Stimulated activated CD8-positive, alpha-beta memory T cell treated with anti-CD3 and anti-CD28 coated beads, Interleukin-15, amount 100 ng/mL, for 4 hours (primary cell): ENCODE results near the gene CDK5RAP2.

Experiments used
- DNase-seq, 2 donors: peaks; one replicate each; pipeline ENCODE4 v3.0.0-alpha.2; 2020; ENCODE audit warnings: low read depth in 2 of 2

CDK5RAP2 gene

DNA sequence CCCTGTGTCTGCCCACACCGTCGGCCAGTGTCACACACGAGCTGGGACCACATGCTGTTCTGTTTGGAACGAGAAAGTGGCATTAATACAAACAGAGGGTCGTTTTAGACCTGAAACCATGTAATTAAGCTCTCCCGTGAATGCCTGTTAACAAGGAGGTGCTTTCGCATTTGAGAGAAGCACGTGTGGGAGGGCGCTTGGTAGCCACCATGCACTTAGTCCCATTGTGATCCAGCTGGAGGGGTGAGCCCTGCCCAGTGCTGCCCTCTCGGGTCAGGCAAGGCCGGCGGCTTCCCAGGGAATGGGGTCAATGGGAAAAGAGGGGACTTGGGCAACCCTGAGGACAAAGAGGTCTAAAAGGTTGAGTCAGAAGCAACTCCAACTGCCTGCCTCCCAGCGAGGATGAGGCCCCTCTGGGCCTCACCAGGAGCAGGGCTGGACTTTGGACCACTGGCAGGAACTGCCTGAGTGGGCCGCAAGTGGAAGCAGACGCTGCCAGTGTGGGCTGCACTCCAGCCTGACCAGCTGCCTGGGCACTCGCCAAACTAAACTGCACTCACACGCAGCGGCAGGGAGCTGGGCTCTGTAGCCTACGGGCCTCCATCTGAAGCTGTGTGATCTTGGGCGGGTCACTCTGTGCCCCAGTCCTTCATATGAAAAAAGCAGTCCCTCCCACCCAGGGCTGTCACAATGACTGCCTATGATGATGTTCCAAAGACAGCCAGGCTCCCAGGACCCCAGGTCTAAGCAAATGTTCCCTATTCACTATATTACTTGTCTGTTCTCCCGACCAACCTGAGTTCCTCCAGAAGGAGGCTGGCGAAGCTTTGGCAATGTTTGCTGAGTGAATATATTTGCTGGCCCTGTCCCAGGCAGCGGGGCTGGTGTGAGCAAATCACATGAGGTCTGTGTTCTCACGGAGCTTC is 195.7 kb downstream of the CDK5RAP2 start:
- no peak for DNase-seq

GRCh38 chr9:120383611-120383998 is 196.4 kb downstream of the CDK5RAP2 start:
- DNase-seq: no peak

- DNase-seq: no peak
These were observed 197.5 kb downstream of the CDK5RAP2 start for GRCh38 chr9:120382453-120382852.

DNA sequence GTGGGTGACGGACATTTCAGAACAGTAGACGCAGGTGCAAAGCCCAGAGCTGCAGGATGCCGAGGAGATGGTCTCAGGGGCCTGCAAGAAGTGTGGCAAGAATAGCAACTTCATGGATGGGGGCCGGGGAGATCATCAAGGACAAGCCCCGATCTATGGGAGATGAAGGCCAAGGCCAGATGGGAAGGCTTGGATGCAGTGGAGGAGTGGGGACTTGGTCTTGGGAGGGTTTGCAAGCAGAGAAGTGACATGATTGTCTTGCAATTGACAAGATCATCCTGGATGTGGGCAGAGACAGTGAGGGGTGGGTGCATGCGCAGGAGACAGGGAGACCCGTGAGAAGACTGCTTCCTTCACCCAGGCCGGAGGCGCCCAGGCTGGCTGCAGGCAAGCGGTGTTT is 198.1 kb downstream of the CDK5RAP2 start:
- DNase-seq: no peak

- no peak for DNase-seq
These were observed 200.4 kb downstream of the CDK5RAP2 start for GRCh38 chr9:120379611-120380010.

GRCh38 chr9:120378680-120379079 is 201.3 kb downstream of the CDK5RAP2 start:
- no peak for DNase-seq

GRCh38 chr9:120377268-120378159 is 202.5 kb downstream of the CDK5RAP2 start:
- DNase-seq: no peak

GRCh38 chr9:120376101-120376500 is 203.9 kb downstream of the CDK5RAP2 start:
- DNase-seq: no peak

DNA sequence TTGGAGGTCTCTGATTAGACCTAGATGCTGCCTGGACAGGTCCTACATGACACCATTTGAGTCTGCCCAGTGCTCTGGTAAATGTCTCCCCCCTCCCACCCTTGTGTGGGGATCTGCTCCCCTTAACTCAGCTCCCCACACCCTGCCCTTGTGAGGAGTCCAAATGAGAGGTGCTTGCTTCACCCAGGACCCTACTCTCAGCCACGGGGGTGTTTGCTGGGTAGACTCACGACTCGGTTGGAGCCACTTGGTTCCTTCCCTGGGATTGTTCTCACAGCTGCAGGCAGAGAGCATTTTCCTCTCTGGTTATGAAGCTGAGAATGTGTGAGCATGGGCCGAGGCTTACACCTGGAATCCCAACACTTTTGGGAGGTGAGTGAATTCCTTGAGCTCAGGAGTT is 204.7 kb downstream of the CDK5RAP2 start:
- DNase-seq: no peak

DNA sequence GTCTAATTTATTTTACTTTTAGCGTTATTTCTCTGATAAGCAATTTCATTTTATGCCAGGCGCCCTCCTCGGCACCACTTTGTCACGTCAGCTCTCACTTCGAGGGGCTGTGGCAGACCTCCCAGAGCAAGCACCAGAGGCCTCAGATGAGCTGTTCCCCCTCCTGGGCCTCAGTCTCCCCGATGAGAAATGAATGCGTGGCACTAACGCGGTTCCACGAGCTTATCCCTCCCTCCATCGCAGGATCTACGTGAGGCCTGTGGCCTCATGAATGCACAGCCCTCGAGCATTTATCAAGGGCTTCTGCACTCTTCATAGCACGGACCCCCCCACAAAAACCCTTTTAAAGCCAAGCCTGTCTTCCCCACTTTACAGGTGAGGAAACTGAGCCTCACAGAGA is 205.2 kb downstream of the CDK5RAP2 start:
- no peak for DNase-seq

GRCh38 chr9:120374239-120374638 is 205.7 kb downstream of the CDK5RAP2 start:
- DNase-seq: no peak

GRCh38 chr9:120372040-120372439 is 207.9 kb downstream of the CDK5RAP2 start:
- no peak for DNase-seq

- DNase-seq: no peak
These were observed 210.3 kb downstream of the CDK5RAP2 start for GRCh38 chr9:120369608-120370220.

DNA sequence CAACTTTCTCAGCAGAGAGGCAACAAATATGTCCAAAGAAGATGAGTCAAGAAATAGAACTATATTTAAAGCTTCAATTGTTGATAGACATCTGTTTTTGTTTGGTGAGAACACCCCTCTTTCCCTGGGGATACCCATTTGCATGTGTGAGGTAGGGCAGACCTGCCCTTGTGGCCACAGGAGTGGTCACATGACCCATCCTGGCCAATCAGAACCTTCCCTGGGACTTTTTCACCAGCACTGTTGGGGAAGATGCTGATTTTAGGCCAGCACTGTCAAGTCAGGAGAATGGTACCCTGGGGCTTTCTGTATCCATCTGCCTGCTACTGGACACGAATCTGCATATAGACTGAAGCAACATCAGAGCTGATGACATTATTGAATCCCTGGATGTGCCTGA is 211.2 kb downstream of the CDK5RAP2 start:
- no peak for DNase-seq

DNA sequence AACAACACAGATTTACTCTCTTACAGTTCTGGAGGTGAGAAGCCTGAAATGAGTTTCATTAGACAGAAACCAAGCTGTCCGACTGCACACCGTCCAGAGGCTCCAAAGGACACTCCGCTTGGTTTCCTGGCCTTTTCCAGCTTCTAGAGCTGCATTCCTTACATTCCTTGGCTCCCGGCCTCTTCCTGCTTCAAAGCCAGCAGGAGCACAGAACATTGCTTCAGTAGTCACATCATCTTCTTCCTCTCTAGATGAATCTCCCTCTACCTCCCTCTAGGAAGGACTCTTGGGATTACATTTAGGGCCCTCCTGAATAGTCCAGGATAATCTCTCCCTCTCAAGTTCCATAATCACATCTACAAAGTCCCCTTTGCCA is 213.3 kb downstream of the CDK5RAP2 start:
- DNase-seq: no peak

- no peak for DNase-seq
These were observed 214.6 kb downstream of the CDK5RAP2 start for GRCh38 chr9:120365386-120365785.

- no peak for DNase-seq
These were observed 216.3 kb downstream of the CDK5RAP2 start for GRCh38 chr9:120363697-120364096.

DNA sequence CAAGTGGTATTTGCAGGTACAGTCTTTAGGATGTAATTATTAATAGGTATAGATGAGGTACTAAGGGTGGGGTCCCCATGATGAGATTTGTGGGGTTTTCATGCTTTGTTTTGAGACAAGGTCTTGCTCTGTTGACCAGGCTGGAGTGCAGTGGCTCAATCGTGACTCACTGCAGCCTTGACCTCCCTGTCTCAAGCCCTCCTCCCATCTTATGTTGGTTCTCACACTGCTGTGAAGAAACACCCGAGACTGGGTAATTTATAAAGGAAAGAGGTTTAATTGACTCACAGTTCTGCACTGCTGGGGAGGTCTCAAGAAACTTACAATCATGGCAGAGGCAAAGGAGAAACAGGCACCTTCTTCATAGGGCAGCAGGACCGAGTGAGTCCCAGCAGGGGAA is 217.5 kb downstream of the CDK5RAP2 start:
- no peak for DNase-seq

- DNase-seq: no peak
These were observed 218.4 kb downstream of the CDK5RAP2 start for GRCh38 chr9:120361551-120361950.

DNA sequence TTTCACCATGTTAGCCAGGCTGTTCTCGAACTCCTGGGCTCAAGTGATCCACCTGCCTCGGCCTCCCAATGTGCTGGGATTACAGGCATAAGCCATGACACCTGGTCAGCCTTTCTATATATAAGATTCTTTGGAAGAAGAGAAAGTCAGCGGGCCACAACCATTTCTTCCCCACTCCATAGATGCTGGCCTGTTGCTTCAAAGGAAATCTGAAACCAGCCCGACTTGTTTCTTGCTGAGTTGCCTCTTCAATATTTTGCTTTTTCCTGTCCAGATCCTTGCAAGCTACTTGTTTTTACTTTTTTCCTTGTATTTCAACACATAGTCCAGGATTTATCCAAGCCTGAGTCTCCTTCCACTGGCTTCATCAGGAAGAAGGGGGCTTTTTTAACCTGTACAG is 219.5 kb downstream of the CDK5RAP2 start:
- no peak for DNase-seq

DNA sequence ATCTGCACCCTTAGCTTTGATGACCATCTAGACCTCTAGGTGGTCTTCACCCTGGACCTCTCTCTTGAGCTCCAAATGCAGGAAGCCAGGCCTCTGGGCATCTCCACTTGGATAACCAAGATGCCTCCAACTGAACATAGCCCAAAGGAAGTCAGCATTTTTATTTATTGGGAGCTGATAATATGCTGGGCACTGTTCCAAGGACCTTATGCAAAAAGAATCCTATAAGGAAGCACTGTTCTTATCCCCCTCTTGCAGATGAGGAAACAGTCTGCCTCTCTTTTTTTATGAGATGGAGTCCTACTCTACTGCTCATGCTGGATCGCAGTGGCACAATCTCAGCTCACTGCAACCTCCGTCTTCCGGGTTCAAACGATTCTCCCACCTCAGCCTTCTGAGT is 219.9 kb downstream of the CDK5RAP2 start:
- no peak for DNase-seq

DNA sequence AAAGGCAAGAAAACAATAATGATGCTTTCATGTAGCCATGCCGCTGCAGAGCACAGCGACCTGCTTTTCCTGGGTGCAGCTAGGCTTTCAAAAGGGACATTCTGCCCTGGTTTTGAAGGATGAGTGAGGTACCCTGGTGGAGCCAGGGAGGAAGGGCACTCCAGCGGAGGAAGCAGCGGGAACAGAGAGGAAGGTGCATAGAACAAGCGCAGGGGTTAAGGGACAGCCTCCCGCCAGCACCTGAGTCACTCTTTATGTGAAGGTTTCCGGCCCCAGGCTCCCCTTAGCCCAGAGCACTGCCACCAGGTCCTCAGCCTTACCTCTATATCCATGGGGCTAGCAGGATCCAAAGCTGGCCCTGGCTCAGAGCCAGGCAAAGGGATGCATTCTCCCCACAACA is 221.1 kb downstream of the CDK5RAP2 start:
- DNase-seq: no peak
